Measurements from ENCODE around the gene UFC1.
A peak's percentile ranks its signal among the peaks of the same experiment; 100 is the strongest.

Gene UFC1

GRCh38 chr1:161137881-161138280, 15.9 kb upstream of the UFC1 start:
- DNase-seq = no peak

GRCh38 chr1:161138431-161138830, 15.3 kb upstream of the UFC1 start:
- DNase-seq = no peak

- peak; percentile 49 for DNase-seq
Measured at GRCh38 chr1:161139766-161140165, 14.0 kb upstream of the UFC1 start.

GRCh38 chr1:161140755-161141400, 12.9 kb upstream of the UFC1 start:
- DNase-seq = no peak

GRCh38 chr1:161145832-161146231, 7.9 kb upstream of the UFC1 start:
- no peak for DNase-seq

GRCh38 chr1:161153176-161153575, 602 bp upstream of the UFC1 start:
- no peak for DNase-seq

- no peak for DNase-seq
Measured at GRCh38 chr1:161157867-161158266, 4.1 kb downstream of the UFC1 start.

- no peak for DNase-seq
Measured at GRCh38 chr1:161158316-161159010, 4.7 kb downstream of the UFC1 start.

GRCh38 chr1:161159087-161159912, 5.5 kb downstream of the UFC1 start, which contains the start of gene USP21:
Gene USP21, plus strand, starts transcription at chr1:161159500. Its CDS starts 1,141 bp downstream, at chr1:161160641.
- DNase-seq = peak; percentile 95

GRCh38 chr1:161159913-161160243, 6.1 kb downstream of the UFC1 start:
- no peak for DNase-seq

- no peak for DNase-seq
Measured at GRCh38 chr1:161160671-161161145, 6.9 kb downstream of the UFC1 start.

- no peak for DNase-seq
Measured at GRCh38 chr1:161161652-161162051, 7.9 kb downstream of the UFC1 start.

GRCh38 chr1:161162052-161162451, 8.3 kb downstream of the UFC1 start:
- DNase-seq = no peak

- DNase-seq = no peak
Measured at GRCh38 chr1:161162806-161163205, 9.0 kb downstream of the UFC1 start.

- DNase-seq = no peak
Measured at GRCh38 chr1:161163793-161164192, 10.0 kb downstream of the UFC1 start.

- DNase-seq = no peak
Measured at GRCh38 chr1:161164901-161165610, 11.3 kb downstream of the UFC1 start.

- DNase-seq = peak; percentile 97
Measured at GRCh38 chr1:161165742-161166668, 12.2 kb downstream of the UFC1 start, which contains the start of gene PPOX. Gene PPOX, plus strand, starts transcription at chr1:161166426. Its CDS starts 422 bp downstream, at chr1:161166848.

- DNase-seq = peak; percentile 21
Measured at GRCh38 chr1:161166669-161167548, 13.1 kb downstream of the UFC1 start.

- no peak for DNase-seq
Measured at GRCh38 chr1:161168906-161169305, 15.1 kb downstream of the UFC1 start.

- no peak for DNase-seq
Measured at GRCh38 chr1:161171191-161171590, 17.4 kb downstream of the UFC1 start.

GRCh38 chr1:161171696-161172095, 17.9 kb downstream of the UFC1 start:
- DNase-seq = no peak
